Measurements from ENCODE around the gene ALG1L2.
"Not testable (repeated sequence)": the region's sequence is repeated elsewhere in the genome, so short reads cannot be mapped to it uniquely, and the experiment has no call there.

DNA sequence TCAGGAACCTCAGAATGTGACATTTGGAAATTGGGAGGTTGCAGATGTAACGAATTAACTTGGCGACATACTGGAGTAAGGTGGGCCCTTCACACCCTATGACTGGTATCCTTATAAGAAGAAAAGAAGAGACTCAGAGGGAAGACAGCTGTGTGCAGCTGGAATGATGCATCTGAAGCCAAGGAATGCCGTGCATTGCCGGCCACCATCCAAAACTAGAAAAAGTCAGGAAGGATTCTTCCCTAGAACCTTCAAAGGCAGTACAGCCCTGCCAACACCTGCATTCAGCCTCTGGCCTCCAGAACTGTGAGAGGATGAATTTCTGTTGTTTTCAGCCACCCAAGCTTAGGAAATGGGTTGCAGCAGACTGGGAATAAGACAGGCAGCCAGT lies 23.4 kb upstream of the ALG1L2 start:
- TF ChIP-seq, protein P1, sequence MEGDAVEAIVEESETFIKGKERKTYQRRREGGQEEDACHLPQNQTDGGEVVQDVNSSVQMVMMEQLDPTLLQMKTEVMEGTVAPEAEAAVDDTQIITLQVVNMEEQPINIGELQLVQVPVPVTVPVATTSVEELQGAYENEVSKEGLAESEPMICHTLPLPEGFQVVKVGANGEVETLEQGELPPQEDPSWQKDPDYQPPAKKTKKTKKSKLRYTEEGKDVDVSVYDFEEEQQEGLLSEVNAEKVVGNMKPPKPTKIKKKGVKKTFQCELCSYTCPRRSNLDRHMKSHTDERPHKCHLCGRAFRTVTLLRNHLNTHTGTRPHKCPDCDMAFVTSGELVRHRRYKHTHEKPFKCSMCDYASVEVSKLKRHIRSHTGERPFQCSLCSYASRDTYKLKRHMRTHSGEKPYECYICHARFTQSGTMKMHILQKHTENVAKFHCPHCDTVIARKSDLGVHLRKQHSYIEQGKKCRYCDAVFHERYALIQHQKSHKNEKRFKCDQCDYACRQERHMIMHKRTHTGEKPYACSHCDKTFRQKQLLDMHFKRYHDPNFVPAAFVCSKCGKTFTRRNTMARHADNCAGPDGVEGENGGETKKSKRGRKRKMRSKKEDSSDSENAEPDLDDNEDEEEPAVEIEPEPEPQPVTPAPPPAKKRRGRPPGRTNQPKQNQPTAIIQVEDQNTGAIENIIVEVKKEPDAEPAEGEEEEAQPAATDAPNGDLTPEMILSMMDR (IDR thresholded peaks at IDR 0.05), result not testable (repeated sequence)
- TF ChIP-seq POLR2AphosphoS5 (IDR thresholded peaks at IDR 0.05); POLR2A (IDR thresholded peaks at IDR 0.05; ENCODE audit: low read depth): not testable (repeated sequence)

All from esophagus muscularis mucosa (tissue), 3 donors.